NCI-H460 (cell line): ENCODE measurements around the gene RAB36. TPM values are rescaled to one million over a fixed set of nuclear protein-coding genes. Genes with fewer than 3 reads are reported as not detected.

Experiments used
- DNase-seq: peaks from one replicate; pipeline ENCODE4 v3.0.0-alpha.2; 2016; ENCODE audit warnings: low read depth; ENCODE audit errors: extremely low read depth
- total RNA-seq: library from RNA; depleted of rRNA; stranded (reverse); fragments of >200 nt; shearing (Covaris generic); gene quantifications from 2 replicates; pipeline ENCODE4 v1.2.3, GENCODE V29; 2014

RAB36 gene
- total RNA-seq, 1 experiment from 2014 or later: 0.67 TPM

DNA sequence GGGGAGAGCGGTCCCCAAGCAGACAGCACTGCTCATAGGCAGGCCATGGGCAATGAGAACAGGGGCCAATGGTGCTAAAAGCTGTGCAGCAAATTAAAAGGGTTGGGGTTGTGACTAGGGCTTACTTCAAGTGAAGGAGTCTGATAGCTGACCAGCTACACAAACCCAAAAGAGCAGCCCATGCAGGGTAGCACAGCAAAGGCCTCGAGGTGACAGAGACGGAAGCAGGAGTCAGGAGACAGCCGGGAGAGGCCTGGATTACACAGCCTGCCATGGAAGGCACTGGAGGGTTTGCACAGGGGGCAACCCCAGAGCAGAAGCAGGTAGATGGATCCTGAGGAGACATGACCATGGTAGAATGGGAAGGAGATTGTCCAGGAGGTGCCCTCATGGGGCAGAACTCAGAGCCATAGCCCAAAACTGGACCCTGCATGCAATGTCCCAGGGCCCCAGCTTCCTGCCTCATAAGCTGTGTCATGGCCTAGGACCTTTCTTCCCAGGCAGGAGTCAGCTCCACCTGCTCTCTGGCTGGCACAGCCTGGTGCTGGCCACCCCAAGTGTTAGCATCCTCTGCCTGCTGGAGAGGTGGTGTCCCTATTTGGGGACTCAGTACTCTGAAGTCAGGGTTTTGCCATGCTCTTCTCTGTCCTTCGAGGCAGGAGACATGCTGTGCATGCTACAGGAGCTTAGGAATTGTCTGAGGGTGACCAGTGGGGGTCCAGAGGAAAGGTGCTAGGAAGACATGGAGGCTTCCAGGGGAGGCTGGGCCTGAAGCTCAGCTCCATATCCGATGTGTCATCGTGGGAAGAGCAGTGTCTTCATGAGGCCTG lies 36.8 kb upstream of the RAB36 start:
- DNase-seq: no peak

DNA sequence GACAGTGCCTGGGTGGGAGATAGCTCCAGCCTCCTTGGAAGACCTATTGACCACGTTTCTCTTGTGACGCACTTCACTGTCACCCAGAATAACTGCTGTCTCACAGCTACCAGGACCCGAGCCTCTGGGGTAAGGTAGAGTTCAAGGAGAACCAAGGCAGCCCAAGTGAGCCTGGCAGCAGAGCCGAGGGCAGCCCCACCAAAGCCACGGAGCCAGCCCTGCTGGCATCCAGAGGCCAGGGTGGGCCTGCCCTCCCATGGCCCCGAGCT lies 36.3 kb upstream of the RAB36 start:
- no peak for DNase-seq

DNA sequence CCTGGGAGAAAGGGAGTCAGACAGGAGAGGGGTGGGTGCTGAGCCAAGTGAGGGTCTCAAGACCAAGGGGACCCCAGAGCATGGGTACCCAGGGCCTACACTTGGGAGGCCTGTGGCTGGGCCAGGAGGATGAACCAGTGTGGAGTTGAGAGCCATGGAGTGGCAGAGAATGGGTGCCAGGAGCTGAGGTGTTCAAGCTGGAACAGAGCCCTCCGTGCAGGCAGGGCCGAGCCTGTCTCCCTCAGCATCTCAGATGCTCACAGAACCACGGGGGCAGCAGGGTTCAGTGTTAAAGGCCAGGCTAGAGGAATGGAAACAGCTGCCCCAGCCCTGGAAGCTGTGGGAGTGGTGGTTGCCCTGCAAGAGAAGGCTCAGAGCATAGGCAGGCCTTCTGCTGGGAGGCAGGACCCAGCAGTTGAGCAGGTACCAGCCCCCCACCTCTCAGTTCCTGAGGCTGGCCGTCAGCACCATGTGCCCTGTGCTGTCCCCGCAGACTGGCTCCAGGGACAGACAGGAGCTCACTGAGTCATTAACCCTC lies 35.8 kb upstream of the RAB36 start:
- DNase-seq: no peak

DNA sequence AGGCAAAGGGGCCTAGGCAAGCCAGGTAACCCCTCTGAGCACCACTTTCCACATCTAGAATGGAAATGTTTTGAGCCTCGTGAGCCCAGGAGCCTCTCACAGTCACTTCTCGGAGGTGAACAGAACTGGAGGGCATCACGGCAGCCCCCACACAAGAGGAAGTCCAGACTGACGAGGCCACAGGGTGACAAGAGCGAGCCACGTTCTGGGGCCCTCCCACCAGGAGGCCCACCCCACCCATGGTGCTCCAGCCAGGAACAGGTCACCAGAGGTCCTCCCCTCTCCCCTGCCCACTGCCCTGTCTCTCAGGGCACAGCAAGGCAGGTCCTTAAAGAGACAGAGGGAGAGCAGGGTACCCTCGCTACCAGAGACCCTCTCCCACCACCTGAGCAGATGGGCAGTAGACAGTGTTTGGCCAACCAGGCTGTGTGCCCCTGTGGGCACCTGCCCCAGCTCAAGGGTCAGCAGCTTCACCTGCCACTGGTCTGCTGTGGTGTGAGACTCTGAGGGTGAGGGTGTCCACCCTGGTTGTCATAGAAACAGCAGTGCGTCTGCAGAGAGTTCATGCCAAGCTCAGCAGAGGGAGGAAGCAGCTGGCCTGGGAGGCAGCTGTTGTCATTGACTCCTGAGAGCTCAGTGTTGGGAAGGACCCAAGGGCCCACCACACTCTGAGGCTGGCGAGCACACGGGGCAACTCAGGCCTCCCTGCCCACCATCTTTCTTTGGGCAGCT lies 34.9 kb upstream of the RAB36 start:
- DNase-seq: no peak

DNA sequence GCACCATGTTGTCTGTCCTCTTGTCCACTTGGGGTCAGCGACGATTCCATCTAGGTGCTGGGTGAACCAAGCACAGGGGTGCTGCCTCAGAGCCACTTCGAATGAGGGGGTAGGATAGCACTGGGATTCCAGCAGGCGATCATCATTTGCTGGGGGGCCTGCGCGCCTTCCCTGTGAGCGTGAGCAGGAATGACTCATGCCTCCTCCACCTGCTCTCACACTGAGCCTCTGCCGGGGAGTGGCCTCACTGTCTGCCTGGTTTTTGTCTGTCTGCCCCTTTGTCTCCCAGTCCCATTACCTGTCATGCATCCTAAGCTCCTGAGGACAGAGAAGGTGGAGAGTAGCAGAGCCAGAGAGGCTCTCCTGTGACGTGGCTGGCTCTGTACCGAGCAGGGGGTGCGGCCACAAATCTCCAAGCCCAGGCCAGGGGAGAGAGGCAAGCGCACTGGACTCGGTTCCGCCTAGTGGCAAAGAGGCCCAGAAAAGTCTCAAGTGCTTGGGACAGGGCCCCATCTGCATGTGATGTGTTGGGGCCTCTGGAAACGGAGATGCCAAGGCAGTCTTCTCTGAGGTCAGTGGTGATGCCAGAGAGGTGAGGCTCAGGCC lies 34.3 kb upstream of the RAB36 start:
- DNase-seq: no peak

DNA sequence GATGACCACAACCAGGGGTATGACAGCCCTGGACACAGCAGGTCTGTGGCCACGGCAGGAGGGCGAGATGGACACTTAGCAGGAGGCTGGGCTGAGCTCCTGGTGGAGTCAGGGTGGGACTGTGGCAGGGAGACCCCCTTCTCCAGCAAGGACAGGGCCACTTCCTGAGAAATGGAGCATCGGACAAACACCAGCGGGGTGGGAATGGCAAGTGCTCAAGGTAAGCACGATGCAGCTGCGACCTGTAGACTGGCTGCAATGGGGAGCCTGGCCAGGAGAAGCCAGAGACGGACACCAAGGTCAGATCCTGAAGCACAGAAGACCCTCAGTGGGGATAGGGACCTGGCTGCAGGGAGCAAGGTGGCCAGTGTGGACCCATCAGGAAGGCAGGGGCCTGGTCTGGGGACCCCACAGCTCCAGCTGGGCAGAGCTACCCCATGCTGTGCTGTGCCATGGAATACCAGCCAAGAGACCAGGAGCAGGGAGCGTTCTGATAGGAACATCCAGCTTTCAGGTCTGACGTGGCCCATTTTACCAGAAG lies 32.7 kb upstream of the RAB36 start:
- DNase-seq: no peak

DNA sequence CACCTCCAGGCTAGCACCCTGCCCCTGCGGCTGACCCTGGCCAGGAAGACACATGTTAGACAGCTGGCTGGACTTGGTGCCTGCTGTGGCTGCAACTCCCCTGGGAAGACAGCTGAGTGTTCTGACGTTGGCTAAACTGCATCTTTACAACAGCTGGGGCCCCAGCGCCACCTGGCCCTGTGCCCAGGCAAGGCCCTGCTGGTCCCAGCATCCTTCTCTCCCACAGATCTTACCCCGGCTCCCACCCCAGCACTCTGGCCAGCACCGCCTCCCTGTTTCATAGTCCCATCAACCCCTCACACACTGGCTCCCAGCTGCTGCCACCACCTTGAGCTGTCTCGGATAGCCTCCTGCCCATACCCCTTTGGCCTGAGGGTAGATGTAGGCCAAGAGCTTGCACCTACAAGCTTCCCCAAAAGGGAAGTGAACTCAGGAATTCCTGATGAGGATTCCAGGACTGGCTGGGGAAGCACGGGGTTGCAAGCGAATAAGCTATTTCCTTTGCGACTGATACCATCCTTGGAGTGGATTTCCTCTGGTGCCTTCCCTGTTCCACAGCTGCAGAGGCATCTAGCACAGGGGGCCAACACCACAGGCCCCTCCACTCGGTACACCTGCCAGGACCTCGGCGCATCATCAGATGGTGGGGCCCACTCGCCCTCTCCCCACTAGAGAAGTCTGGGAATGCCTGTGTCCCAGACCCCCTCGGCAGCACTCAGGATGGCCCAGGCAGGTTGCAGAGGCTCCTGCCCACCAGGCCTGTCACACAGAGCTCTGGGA lies 32.0 kb upstream of the RAB36 start:
- DNase-seq: no peak

DNA sequence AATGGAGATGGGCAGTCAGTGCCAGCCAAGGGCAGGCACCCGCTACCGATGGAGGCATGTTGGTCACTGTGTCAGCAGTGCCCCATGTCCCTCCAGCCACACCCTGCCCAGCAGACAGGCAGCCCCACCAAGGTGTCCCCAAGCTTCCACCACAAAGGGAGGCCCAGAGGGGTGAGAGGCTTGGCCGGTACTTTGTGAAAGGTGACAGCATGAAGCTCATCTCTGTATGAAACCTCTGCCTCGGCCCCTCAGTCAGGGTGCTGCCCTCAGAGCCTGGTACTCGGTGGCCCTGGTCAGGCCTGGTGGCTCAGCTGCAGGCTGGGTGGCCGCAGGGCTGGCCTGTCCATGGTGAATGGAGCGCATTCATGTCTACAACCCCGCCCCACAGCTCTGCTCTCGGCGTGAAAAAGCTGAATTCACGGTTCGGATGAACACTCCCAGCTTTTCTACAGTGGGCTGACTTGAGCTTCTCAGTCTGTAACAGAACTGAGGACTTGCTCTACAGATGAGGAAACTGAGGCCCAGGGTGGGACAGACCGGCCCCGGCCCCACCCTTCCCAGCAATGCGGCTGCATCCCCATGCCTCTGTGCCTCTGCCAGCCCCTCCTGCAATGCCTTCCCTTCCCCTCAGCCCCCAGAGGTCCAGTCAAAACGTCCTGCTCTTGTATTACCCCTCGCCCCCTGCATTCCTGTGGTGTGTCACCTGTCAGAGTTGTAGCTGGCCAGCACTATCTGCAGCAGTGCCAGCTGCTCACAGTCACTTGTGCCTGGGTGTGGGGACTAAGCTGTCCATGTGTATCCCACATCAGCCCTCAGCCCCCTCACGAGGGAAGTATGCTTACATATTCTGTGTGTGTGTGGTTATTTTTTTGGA lies 31.2 kb upstream of the RAB36 start:
- no peak for DNase-seq

DNA sequence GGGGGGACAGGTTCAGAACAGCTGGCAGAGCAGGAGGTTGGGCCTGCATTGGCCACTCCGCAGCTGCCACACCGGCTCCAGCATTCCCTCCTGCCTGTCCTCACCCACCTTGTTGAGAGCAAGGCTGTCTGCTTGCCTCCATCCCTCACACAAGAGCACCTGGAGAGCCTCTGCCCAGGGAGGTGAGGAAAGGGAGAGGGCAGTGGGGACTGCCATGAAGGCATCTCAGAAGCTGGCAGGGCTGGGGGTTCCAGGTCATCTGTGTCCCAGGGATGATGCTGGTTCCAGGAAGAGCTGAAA lies 30.6 kb upstream of the RAB36 start:
- no peak for DNase-seq

DNA sequence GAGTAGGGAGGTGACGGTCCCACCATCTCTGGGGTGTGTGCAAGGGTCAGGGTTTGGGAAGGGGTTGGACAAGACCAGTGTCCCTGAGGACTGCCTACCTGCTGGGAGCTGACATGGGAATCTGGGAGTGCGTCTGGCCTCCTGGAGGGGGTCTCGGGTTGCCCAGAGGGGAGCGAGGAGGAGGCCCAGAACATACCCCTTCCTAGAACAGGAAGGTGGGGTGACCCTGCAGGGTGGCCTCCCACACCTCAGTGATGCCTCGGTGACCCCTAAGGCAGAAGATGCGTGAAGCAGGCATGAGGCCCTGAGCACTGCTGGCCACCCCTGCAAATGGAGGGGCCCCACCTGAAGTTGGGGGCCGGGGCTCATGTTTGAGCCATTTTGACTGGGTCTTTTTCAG lies 29.9 kb upstream of the RAB36 start:
- DNase-seq: no peak

DNA sequence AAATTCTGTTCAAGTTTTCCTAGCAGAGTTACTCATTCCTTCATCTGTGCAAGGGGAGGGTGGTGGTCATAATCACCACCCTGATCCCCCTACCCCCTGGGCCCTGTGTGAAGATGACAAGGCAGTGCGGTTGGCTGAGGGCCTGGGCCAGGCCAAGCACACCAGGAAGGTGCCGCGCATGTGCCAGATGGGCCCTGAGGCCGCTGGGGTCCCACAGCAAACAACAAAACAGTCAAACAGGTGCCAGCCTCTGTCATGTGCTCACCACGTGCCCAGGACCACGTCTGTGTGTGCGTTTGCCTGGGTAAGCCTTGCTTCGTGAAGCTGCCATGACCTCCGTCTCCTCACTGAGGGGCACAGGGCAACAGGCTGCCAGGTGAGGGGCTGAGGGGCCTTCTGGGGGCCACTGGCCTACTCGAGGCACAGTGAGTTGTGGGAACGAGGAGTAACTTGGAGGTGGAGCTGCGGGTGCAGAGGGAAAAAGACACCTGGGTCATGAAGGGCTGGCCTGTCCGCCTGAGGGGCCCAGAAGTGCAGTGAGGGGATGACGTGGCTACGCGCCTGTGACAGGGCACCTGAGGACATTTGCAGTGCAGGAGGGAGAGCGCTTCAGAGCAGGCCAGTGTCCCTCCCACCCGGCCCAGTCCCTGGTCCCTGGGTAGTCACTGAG lies 29.3 kb upstream of the RAB36 start:
- no peak for DNase-seq

DNA sequence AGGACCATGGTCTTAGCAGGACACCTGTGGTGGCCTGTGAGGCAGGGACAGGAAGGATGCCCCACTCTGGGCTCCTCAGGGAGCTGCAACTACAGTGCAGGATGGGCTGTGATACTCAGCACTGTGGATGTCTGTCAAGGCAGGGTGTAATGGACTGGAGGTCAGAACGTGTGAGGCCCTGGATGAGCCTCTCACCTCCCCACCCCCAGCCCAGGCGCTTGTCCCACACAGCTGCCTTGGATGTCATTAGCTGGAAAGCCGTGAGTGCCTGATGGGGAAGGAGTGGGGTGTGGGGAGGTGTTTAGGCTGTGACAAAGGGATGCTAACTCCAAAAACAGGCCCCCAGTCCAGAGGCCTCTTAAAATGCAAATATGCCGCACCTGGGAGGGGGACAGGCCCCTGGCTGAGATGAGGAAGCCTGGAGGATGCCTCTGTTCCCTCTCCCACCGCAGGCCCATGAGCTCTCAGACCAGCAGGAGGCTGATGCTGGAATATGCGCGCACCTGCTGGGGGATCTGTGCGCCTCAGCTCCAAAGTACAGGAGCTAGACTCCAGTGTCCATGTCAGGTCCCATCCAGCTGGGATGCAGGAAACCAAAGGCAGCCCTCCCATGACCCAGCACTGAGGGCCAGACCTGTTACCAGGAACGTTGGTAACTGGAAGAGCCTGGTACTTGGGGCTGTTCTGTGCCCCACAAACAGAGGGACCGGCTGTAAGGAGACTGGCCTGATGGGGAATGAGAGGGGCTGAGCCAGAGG lies 28.6 kb upstream of the RAB36 start:
- no peak for DNase-seq

DNA sequence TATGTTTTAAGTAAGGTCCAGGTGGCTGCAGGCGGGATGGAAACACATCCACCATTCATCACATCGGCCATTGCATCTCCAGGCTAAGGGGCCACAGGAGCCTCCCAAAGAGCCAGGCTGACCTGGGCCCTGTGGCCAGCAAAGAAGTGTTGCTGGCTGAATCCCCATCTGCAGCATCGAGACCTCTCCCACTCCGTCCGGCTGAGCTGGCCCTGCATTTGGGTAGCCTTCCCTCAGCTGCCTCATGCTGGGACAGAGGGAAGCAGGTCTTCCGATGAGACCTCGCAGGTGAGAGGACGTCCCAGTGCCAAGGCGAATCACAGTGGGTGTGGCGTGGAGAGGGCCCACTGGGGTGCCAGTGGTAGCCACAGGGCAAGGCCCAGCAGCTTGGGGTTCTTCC lies 28.0 kb upstream of the RAB36 start:
- no peak for DNase-seq

DNA sequence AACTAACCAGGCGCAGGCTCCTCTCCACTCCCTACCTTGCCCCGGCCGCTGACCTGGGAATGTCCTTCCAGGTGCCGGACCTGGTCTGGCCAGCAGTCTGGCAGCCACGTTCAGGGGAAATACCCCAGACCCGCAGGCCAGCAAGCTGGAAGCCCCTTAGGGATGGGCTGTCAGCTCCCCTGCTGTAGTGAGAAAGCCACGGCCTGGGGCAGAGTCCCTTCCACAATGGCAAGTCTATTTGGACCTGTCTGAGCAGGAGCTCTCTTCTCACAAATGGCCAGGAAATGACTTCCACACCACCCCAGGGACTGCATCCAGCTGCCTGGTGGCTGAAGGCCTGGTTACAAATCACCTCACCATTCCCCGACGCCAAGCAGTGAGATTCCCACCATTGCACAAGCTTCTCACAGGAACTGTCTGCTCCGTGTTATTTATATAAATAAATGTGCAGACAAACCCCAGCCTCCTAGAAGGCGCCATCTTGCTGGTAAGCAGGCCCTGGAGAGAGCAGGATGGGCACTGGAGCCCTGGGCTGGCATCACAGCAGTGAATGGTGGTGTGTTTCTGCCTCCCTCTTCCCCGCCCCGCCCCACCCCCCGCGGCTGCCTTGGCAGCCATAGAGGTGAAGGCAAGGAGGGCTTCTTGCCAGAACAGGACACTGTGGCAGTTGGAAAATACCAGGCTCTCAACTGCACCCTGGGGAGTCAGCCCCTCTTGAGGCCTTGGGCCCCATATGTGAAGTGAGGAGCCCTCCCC lies 27.2 kb upstream of the RAB36 start:
- DNase-seq: no peak

DNA sequence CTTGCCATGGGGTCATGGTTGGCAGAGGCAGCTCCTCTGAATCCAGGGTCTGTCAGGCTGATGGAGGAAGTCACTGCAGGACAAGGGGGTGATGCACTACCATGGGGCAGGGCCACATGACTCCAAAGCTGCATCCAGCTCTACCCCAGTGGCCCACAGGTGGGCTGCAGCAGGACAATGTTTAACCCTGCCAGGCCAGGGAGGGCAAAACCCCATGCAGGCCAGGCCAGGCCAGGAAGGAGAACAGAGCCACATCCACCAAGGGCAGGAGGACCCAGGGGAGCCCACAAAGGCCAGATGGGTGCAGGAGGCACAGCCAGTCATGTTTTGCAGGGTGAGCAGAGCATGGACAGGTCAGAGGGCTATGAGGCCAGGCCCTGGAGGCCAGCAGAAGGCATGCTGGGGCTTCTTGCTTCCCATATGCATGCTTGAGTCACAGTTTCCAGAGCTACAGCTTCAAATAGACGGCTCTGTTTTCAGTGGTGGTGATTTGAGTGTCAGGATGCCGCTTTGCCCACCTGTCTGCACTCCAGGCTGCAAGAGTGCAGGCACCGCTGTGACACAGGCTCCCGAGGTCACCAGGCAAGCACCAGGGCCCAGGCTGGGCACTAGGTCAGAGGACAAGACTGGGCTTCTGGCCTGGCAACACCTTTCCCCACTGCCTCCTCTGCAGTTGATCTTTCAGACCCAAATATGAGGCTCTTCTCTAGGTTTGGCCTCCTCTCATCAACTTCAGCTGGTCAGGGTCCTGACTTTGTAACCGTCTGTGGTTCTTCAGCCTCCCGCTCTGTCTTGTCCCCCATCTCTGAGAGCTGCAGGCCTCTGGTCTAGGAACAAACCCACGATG lies 26.4 kb upstream of the RAB36 start:
- no peak for DNase-seq

DNA sequence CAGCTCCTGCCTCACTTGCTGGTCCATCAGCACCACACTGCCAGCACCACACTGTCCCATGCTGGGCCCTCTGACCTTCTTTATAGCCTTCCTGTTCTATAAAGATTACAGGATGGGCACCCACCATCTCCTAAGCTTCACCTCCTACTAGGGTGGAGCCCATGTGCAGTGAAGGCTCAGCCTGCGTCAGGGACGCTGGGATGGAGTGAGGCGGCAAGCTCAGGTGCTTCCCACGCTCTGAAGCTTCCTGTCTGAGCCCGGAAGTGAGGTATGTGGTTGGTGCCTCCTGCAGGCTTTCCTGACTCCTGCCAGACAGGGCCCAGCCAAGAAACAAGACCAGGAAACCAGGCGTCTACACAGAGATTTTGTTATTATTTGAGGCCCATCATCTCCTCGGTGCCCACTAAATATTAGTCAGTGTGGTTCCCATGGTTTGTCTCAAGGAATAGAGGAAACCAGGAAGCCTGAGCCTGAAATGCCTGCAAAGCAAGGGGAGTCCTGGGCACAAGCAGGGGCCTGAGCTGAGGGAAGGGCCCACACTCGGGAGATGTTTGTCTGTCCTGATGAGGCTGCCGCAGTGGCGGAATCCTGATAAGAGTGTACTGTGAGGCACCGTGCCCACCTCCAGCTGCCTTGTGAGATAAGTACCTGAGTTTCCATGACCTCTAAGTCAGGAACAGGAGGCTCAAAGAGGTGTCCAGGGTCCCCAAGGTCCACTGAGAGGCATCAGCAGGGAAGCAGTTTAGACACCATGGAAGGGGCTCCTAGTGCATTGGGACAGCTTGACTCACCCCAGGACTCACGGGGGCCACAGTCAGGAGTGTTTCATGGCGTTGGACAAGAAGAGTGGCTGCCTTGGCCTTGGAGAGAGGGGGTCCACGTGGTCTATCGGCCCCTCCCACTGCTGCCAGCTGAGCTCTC lies 25.5 kb upstream of the RAB36 start:
- DNase-seq: no peak
